Upper lobe of right lung (tissue), 1 donor: ENCODE measurements around the gene SQOR. TPM values are rescaled to one million over a fixed set of nuclear protein-coding genes. Genes with fewer than 3 reads are reported as not detected.

ENCODE experiments used
- ATAC-seq: fragments of 200-7000 bp; cut with Tn5 transposase; one replicate; pipeline ENCODE4 v1.9.1; 2020; ENCODE audit warnings: mild to moderate bottlenecking, moderate library complexity
- DNase-seq: peaks from one replicate; pipeline ENCODE4 v3.0.0-alpha.2; 2020
- H3K27ac ChIP-seq: fragments of 200-600 bp; one replicate; pipeline ENCODE4 v1.8.0; 2022
- H3K27me3 ChIP-seq: fragments of 200-600 bp; one replicate; pipeline ENCODE4 v1.8.0; 2022; ENCODE audit warnings: mild to moderate bottlenecking
- H3K36me3 ChIP-seq: fragments of 200-600 bp; one replicate; pipeline ENCODE4 v1.8.0; 2022
- H3K4me1 ChIP-seq: fragments of 200-600 bp; one replicate; pipeline ENCODE4 v1.8.0; 2022
- H3K4me3 ChIP-seq: fragments of 200-600 bp; one replicate; pipeline ENCODE4 v1.8.0; 2022; ENCODE audit warnings: mild to moderate bottlenecking
- H3K9me3 ChIP-seq: fragments of 200-600 bp; one replicate; pipeline ENCODE4 v1.8.0; 2022
- CTCF ChIP-seq: fragments of 200-600 bp; IDR thresholded peaks from one replicate; pipeline ENCODE4 v1.8.0; 2022; ENCODE audit warnings: antibody characterized with exemption
- intact Hi-C: fragments of 100-400 bp; cut with DNase I; formaldehyde crosslinking; loops from one replicate; pipeline ENCODE4 v1.11.0; 2022
- total RNA-seq: library from RNA; stranded (reverse); fragmentation: NEBNext Ultra II Directional; extraction: Animal tissue kit (Norgen Biotek cat#: 25700); gene quantifications from one replicate; pipeline ENCODE4 v1.2.1, GENCODE V29; 2021
- donor health status: DM: no; HTN: yes; CAD: no; lungs with severe emphysema.

SQOR gene
- total RNA-seq, 1 donor from 2014 or later, result 103 TPM

GRCh38 chr15:45657254-45657653 lies 22.4 kb downstream of the SQOR start:
- Histone ChIP-seq H3K36me3 (peaks cover 27% of the 10 kb centered on the region), H3K9me3 (no peaks in the 10 kb centered on the region)

GRCh38 chr15:45657764-45658545 lies 23.1 kb downstream of the SQOR start:
- peaks cover 35% of the 10 kb centered on the region for H3K4me1 ChIP-seq
- no peak overlapping the region for H3K4me3 ChIP-seq
- no peaks in the 10 kb centered on the region for H3K27me3 ChIP-seq
- H3K9me3 ChIP-seq, result no peaks in the 10 kb centered on the region
- peak; percentile 21 for ATAC-seq
- DNase-seq, result no peak
- no peak overlapping the region for H3K27ac ChIP-seq
- no peak for TF ChIP-seq CTCF
- intact Hi-C loops, result no loop called here
- peaks cover 34% of the 10 kb centered on the region for H3K36me3 ChIP-seq

More at GRCh38 chr15:45657254-45657653, 22.4 kb downstream of the SQOR start:
- intact Hi-C loops, result no loop called here
- Histone ChIP-seq H3K4me1 (peaks cover 41% of the 10 kb centered on the region), H3K4me3 (no peak overlapping the region), H3K27ac (no peak overlapping the region), H3K27me3 (no peaks in the 10 kb centered on the region)
- no peak for TF ChIP-seq CTCF
- ATAC-seq, result no peak
- no peak for DNase-seq

- Histone ChIP-seq H3K27me3 (no peaks in the 10 kb centered on the region), H3K4me3 (no peak overlapping the region), H3K9me3 (no peaks in the 10 kb centered on the region), H3K4me1 (peaks cover 29% of the 10 kb centered on the region), H3K36me3 (peaks cover 55% of the 10 kb centered on the region), H3K27ac (peak overlapping the region; percentile 36)
- intact Hi-C loops, result no loop called here
- no peak for TF ChIP-seq CTCF
- DNase-seq (no peak), ATAC-seq (peak; percentile 69)
Measured at GRCh38 chr15:45660231-45660979, 25.6 kb downstream of the SQOR start.

- Histone ChIP-seq H3K36me3 (peaks cover 61% of the 10 kb centered on the region), H3K9me3 (no peaks in the 10 kb centered on the region), H3K27me3 (no peaks in the 10 kb centered on the region), H3K27ac (no peak overlapping the region), H3K4me3 (no peak overlapping the region), H3K4me1 (peaks cover 26% of the 10 kb centered on the region)
- no peak for TF ChIP-seq CTCF
- ATAC-seq (no peak), DNase-seq (no peak)
- intact Hi-C loops, result no loop called here
Measured at GRCh38 chr15:45662375-45662774, 27.5 kb downstream of the SQOR start.

DNA sequence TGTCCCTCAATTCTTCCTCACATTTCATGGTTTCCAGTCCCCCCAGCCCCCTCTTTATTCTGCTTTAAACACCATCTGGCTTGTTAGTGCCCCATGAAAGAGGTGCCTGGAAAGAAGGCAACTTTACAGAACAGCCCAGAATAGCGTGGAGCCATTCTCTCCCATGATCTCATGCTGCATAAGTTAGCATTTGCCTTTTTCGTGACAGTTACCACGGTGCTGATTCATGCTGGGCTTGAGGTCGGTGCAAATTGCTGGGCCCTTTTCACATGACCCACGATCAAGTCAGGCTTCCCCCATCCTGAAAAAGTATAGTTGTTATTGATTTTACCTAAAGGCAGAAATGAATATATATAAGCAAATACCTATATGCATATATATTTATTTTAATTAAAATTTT lies 29.6 kb downstream of the SQOR start:
- TF ChIP-seq CTCF, result no peak
- H3K27ac ChIP-seq, result no peak overlapping the region
- intact Hi-C loops, result no loop called here

More for the DNA sequence above, 29.6 kb downstream of the SQOR start:
- no peaks in the 10 kb centered on the region for H3K9me3 ChIP-seq
- ATAC-seq, result no peak
- no peaks in the 10 kb centered on the region for H3K27me3 ChIP-seq
- DNase-seq, result no peak
- H3K36me3 ChIP-seq, result peaks cover 64% of the 10 kb centered on the region
- H3K4me3 ChIP-seq, result no peak overlapping the region
- H3K4me1 ChIP-seq, result peaks cover 29% of the 10 kb centered on the region
